Stimulated activated CD4-positive, alpha-beta T cell treated with anti-CD3 and anti-CD28 coated beads, Interleukin-1b, Interleukin-23, amount 100 ng/mL, for 48 hours (primary cell): ENCODE data around the gene WDR59.
A peak's percentile ranks its signal among the peaks of the same experiment; 100 is the strongest.
"Not testable (repeated sequence)": the region's sequence is repeated elsewhere in the genome, so short reads cannot be mapped to it uniquely, and the experiment has no call there.

Experiments
- DNase-seq: peaks from one replicate; pipeline ENCODE4 v3.0.0-alpha.2; 2020

Gene WDR59

DNA sequence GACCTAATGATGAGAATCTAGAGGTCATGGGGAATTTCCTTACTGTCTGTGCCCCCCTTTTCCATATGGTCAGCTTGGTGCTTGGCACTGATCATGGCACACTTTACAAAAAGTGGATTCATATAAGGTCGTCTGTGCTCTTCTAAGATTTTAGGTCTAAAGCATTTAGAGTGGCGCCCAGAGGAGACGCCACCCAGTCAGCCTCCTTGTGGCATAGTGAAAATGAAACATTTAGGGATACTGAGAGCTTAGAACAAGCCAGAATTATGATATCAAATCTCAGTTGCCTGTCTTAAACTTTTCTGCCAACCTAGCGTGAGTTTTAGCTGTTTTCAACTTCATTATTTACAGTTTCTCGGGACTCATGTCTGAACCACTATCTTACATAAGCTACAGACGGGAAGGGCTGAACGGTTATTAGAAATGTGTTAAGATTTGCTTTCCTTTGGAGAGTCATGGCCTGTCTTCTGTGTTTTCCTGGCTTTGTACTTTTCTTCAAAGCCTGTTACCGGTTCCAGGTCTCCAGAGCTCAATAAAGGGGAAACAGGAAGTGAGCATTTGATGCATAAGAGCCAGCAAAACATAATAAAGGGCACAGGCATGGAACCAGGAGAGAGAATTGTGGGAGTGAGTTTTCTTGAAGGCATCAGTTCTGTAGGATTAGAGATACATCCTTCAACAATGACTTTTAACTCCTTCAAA is 27.6 kb upstream of the WDR59 start:
- peak; percentile 8 for DNase-seq

DNA sequence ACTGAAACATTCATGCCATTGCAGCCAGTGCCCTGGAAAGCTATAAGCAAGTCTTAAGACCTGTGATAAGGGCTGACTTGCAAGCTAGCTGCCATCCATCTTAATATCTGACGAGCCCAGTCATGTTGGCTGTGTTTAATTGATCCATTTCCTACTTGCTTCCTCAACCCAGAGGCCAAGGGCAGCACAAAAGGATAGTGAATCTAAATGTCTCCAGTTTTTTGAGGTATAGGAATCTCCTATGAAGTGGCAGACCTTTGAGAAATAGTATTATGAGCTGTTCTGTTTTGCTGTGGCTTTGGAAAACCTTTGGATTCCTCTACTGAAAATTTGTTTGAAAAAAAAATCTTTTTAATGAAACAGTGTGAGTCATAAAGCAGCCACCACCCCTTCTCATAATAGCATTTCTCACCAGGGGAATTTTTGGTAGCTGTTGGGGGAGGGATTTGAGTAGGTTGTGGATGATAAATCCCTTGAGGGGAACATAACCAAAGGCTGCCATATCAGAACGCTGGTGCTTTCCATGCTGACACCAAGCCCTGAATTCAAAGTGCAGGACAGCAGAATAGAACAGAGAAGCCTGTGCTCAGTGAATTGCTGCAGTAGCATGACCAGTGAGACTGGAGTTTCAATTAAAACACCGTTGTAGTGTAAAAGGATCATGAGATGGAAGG is 26.8 kb upstream of the WDR59 start:
- peak; percentile 69 for DNase-seq

DNA sequence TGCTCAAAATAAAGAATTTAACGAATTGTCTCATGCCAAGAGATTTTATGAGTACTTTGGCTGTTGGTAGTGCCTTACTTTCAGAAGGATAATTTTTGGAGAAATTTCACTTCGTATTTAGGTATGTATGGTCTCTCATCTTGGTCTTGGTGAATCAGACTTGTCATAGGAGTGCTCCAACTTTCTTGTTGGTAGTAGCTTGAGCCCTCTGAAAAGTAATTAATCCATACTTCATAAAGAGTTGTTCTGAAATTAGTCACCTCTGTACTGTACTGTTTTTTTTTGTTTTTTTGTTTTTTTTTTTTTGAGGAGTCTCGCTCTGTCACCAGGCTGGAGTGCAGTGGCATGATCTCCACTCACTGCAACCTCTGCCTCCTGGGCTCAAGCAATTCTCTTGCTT is 25.5 kb upstream of the WDR59 start:
- no peak for DNase-seq

DNA sequence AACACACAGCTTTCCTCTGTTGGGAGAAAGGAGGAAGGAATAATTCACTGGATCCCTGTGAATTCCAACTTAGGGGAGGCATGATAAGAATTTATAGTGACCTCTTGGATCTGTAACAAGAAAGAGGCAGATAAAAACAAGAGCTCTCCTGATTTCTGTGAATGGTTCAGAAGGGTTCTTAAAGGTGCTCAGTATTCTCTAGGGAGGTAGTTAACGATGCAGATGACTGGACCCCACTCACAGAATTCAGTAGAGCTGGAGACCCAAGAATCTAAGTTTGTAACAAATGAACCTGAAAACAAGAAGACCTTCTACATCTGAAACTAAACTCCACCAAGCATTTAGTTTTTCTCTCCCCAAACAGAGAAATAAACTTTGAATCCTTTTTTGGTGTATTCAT is 22.5 kb upstream of the WDR59 start:
- DNase-seq = no peak

DNA sequence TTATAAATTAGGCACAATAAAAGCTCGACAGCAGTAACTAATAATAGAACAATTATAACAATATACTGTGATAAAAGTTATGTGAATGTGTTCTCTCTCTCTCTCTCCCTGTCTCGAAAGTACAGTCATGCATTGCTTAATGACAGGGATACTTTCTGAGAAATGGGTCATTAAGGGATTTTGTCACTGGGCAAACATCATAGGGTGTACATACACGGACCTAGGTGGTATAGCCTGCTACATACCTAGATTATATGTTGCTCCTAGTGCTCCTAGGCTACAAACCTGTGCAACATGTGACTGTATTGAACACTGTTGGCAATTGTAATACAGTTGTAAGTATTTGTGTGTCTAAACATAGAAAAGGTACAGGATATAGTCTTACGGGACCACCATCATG is 20.8 kb upstream of the WDR59 start:
- DNase-seq = no peak

DNA sequence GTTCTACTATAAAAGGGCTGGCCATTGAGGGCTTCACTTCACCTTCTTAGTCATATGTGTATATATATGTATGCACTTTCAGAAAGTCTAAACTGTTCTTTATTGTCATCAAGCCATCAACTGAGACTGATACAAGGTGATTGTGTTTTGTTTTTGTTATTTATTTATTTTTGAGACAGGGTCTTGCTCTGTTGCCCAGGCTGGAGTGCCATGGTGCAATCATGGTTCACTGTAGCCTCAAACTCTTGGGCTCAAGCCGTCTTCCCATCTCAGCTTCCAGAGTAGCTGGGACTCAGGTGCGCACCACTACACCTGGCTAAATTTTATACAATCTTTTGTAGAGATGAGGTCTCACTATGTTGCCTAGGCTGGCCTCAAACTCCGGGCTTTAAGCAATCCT is 19.5 kb upstream of the WDR59 start:
- DNase-seq = no peak

DNA sequence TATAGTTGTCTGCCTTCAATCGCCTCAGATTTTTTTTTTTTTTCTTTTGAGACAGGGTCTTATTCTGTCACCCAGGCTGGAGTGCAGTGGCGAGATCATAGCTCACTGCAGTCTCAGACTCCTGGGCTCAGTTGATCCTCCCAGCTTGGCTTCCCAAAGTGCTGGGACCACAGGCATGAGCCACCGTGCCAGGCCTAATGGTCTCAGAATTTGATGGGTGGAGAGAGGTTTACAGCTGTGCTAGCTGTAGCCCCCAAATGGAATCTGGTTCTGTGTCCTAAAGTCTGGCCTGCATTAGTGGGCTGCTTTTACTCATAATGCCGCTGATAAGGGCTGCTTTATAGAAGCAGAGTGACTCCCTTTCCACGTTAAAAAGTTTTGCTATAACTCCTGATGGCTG is 19.0 kb upstream of the WDR59 start:
- DNase-seq = no peak

DNA sequence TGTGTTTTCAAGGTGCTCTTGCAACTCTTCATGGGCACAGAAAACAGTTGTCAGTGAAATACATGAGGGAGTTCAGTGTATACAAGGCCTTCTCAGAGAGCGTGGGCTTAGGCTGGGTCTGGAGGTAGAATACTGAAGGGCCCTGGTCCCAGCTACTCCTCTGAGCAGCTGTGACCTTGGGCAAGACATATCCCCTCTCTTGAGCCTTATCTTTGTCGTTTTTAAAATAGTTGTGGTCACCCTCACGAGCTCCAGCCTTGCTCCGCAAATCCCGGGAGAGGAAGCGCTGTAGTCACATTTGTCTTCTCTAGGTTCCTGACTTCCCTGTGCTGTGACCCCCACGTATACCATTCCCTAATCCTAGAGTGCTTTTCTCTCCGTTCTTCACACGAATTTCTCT is 17.6 kb upstream of the WDR59 start:
- no peak for DNase-seq

DNA sequence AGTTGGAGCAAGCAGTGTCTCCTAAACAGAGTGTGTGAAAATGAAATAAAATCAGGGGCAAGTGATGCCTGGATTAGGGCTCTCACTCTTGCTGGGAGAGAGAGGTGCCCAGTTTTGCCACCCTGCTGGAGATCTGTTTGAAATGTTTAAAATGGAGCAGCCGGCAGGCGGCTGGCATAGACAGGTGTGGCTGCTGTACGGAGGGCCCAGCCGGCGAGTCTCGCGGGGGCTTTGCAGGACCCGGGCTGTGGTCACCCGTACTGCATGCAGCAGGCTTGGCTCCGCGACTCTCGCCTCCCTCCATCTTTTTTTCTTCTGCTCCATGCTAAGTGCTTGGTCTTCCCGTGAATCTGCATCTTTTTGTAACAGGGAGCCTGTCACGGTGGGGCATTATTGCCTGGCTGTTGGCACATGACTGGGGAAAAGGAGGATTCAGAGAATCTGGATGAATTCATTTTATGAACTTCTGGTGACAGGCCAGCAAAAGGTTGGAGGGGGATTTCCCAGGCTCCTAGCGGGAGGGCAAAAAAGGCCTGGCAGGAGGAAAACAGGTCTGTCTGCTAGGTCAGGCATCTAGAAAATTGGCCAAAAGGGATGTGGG is 15.7 kb upstream of the WDR59 start:
- DNase-seq = no peak

DNA sequence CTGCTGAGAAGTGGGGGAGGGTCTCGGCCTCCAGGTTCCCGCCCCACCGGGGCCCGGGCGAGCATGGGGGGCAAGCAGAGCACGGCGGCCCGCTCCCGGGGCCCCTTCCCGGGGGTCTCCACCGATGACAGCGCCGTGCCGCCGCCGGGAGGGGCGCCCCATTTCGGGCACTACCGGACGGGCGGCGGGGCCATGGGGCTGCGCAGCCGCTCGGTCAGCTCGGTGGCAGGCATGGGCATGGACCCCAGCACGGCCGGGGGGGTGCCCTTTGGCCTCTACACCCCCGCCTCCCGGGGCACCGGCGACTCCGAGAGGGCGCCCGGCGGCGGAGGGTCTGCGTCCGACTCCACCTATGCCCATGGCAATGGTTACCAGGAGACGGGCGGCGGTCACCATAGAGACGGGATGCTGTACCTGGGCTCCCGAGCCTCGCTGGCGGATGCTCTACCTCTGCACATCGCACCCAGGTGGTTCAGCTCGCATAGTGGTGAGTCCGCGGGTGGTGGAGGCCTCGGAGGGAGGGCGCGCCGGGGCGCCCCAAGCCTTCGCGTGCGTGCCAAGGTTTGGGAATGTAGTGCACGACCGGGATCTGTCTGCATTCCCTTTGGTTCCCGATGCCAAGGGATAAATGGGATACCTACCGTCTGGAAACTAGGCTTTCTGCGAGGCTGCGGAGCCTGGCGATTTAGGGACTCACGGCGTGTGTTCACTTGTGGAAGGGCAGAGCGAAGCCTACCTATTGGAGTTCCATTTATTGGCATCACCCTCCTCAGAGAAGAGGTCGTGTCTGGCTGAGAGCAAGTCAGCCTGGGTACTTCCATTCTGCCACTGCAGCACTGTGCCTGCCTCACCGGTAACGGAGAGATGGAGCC is 14.9 kb upstream of the WDR59 start:
- peak; percentile 70 for DNase-seq

DNA sequence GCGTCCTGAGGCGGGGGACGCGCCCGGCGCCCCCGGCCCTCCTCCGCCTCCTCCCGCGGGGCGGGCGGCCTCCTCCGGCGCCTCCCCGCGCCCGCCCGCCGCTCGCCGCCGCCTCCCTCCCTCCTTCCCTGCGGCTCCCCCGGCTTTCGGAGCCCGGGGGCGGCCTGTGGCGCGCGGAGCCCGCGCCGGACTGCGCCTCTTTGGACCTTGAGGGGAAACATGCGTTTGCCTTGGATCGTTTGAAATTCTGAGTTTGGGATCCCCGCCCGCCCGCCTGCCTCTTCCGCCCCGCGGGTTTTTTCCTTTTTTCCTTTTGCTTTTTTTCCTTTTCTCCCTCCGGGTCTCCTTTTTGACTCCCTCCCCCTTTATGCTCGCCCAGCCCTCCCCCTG is 14.3 kb upstream of the WDR59 start:
- DNase-seq = no peak

DNA sequence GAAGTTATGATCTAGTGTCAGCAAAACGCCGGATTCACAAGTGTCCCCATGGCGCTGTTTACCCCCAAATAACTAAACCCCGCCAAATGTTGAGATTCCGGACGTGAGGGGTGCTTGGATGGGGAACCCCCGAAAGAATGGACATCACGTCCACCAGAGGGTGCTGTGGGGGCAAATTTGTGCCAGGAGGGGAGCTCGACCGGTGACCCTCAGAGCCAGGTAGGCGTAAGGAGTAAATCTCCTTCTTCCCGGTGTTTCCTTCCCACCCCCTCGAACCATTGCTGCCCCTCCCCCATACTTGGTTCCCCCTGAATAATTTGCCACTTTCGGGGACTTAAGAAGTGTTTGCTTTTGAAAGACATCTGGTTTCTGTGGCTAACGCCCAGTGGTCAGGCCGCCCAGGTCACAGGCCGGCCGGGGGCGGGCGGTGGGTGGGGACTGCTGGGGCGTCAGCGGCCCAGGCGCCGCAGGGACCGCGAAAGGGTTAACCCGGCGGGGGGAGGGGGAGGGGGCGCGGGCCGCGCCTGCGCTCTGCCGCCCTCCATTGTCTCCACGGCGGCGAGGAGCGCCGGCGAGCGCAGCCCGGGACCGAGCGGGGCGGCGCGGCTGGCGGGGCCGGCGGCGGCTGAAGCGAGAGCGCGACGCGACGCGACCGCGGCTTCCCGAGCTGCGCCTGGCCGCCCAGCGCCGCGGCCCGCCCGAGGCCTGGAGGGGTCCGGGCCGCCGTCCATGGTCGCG is 13.7 kb upstream of the WDR59 start, which contains the start of gene ZNRF1:
Gene ZNRF1 (plus strand): TSS at position 544 of the 738 bp plus-strand sequence. CDS start 648 bp downstream, outside the sequence.
- DNase-seq = peak; percentile 81

DNA sequence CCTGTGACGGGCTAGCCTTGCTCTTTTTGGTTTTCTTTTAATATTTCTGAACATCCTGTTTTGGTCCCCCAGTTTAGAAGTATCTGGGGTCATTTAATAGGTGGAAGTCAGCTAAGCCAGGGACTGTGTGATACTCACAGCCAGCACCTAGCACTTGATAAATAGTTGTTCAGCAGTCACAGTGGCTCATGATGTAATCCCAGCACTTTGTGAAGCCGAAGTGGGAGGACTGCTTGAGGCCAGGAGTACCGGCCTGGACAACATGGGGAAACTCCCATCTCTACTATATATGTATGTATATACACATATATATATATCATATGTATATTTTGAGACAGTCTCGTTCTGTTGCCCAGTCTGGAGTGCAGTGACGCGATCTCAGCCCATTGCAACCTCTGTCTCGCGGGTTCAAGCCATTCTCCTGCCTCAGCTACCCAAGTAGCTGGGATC is 12.1 kb upstream of the WDR59 start:
- DNase-seq = no peak

DNA sequence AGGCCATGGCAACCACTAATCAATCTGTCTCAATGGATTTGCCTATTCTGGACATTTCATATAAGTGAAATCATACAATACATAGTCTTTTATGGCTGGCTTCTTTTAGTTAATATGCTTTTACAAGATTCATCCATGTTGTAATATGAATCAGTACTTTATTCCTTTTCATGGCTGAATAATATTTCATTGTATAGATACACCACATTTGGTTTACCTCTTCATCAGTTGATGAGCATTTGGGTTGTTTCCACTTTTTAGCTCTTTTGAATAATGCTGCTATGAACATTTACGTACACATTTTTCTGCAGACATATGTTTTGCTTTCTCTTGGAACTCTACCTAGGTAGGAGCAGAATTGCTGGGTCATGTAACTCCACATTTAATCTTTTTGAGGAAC is 11.1 kb upstream of the WDR59 start:
- DNase-seq = no peak

DNA sequence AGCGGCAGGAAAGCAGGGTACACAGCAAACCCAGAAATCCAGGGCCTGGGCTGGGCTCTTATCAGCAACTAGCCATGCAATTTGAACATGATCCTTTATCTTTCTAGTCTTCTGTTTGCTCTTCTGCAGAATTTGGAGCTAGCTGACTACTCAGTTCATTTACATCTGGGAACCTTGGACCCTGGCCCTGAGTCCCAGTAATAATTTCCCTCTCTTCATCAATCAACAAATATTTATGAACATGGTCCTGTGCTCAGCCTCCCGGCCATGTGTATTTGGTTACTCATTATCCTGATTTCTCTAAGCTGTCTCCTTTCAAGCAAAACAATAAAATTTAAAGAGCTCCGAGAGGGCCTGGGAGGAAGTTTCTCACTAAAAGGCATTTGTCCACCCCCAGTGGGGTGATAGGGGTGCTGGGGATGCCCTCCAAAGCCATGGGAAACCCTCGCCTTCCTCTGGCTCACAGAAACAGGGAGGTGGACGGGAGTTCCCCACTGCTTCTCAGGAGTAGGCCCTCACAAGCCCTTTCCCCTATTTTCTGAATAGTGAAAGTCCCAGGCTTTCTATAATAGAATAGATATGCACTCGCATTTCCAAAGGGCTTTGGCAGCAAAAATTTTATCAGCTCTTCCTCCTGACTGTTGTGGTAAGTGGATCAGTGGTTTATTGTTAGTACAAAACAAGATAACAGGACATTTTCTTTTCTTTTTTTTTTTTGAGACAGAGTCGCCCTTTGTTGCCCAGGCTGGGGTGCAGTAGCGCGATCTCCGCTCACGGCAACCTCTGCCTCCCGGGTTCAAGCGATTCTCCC is 6.9 kb upstream of the WDR59 start:
- no peak for DNase-seq

DNA sequence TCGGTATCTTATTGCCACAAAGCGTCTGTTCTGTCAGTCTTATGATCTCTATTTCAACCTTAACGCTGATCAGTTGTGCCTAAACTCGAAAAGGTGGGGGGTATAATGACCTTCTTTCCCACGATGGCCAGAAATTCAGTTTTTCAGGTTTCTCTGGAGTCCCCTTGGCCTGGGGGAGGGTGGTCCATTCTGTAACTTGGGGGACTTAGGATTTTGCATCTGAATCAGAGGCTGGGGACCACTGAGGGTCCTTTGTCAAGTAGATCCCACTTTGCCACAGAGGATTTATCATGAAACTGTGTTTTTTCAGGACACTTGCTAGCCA is 6.3 kb upstream of the WDR59 start:
- no peak for DNase-seq

DNA sequence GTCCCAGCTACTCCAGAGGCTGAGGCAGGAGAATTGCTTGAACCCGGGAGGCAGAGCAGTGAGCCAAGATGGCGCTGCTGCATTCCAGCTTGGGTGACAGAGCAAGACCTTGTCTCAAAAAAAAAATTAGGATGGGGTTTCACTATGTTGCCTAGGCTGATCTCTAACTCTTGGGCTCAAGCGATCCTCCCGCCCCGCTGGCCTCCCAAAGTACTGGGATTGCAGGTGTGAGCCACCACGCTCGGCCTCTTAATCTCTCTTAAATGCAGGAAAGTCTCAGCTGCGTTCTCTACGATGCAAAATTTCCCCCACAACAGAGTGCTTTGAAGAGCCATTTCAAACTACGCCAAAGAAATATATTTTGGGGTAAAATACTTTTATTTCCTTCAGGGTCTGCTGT is 5.9 kb upstream of the WDR59 start:
- no peak for DNase-seq

DNA sequence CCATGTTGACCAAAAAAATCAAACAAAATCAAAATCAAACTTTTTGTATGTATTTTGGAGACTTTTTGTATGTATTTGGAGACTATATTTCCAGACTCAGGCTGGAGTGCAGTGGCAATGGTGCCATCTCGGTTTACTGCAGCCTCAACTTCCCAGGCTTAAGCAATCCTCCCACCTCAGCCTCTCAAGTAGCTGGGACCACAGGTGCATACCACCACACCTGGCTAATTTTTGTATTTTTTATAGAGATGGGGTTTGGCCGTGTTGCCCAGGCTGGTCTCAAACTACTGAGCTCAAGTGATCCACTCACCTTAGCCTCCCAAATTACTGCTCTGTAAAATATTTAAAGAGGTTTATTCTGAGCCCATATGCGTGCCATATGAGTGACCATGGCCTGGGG is 4.9 kb upstream of the WDR59 start:
- DNase-seq = not testable (repeated sequence)

DNA sequence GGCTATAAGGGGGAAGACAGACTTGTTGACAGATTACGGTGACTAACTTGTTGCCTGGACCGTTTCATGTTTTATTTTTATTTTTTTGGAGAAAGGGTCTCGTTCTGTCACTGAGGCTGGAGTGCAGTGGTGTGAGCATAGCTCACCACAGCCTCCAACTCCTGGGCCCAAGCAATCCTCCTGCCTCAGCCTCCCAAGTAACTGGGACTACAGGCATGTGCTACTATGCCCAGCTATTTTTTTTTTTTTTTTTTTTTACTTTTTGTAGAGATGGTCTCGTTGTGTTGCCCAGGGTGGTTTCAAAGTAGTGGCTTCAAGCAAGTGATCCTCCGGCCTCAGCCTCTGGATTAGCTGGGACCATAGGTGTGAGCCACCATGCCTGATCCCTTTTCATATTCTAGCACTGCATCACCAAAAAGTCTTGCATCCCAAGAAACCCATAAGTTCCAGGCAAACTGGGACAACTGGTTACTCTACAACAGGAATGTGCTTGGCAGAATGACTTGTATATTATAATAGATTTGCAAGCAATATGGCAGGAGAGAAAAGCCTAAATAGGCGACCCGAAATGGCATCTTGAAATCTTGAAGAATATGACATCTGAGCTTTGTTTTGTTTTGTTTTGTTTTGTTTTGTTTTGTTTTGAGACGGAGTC is 2.2 kb upstream of the WDR59 start:
- no peak for DNase-seq

DNA sequence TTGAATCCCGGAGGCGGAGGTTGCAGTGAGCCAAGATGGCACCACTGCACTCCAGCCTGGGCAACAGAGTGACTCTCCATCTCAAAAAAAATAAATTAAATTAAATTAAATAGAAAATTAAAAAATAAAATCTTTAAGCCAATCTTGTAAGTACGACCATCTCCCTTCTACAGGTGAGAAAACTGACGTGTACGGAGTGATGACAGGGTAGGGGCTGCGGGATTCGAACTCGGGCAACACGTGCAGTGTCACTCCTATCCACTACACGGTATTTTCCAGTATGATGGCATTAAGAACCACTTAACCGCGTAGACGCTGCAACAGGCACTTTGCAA is 762 bp downstream of the WDR59 start:
- DNase-seq = no peak

DNA sequence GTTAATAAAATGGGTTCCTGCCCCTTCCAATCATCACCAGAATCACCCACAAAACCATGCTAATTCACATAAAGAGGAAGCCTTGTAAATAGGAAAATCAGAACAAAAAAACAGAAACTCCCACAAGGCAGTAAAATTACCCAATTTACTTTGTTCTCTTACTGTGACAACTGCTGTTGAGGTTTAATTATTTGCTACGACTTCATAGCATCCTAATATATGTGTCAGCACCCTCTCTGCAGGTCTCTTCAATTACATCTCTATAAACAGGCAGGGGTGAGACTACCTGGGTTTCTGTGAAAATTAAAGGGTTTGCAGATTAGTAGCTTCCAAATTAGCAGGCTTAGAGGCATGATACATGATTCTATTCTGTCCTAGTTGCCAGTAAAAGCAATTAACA is 2.7 kb downstream of the WDR59 start:
- DNase-seq = no peak
